Activated CD8-positive, alpha-beta memory T cell treated with anti-CD3 and anti-CD28 coated beads, Interleukin-2, amount 50 U/mL, for 1 hour (primary cell): Measurements from ENCODE around the gene BAZ1A.

ENCODE experiments used
- DNase-seq: peaks from one replicate; pipeline ENCODE4 v3.0.0-alpha.2; 2020; ENCODE audit errors: extremely low read depth

Gene BAZ1A

GRCh38 chr14:34722723-34723545 is 152.2 kb downstream of the BAZ1A start:
- DNase-seq, result no peak

DNA sequence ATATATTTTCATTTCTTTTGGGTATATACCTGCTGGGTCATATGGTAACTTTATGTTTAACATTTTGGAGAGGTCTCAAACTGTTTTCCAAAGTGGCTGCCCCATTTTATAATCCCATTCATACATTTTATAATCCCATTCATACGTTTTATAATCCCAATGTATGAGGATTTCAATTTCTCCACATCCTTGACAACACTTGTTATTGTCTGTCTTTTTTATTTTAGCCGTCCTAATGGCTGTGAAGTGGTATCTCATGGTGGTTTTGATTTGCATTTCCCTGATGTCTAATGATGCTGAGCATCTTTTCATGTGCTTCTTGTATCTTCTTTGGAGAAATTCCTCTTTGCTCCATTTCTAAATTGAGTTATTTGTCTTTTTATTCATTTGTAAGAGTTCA is 154.0 kb downstream of the BAZ1A start:
- no peak for DNase-seq

DNA sequence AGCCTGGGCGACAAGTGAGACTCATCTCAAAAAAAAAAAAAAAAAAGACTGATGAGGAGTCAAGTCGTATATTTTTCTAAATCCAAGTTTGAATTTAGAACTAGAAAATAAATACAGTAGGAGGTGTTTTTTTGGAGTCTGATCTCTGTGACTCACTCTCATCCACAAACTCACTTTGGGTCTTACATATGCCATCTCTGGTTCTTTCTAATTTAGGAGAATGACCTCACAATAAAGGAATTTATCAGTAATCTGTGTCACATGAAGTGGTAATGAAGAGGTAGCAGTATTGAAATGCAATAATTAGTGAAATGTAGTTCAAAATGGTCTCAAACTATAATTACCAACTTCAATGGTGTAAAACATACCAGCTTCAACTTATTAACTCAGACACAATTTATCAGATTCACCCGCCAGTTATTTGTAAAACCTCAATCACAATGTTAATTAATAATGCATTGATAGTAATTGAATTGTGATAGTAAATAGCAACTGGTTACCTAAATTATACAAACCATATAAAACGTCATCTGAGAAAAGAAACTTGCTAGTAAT is 156.3 kb downstream of the BAZ1A start:
- no peak for DNase-seq

GRCh38 chr14:34715127-34715863 is 159.9 kb downstream of the BAZ1A start:
- no peak for DNase-seq

- DNase-seq, result no peak
These were observed 160.6 kb downstream of the BAZ1A start, which contains the start of gene CFL2 for GRCh38 chr14:34714320-34715126. Gene CFL2 (minus strand): TSS chr14:34714593. CDS start chr14:34714540, 53 bp downstream.

GRCh38 chr14:34713681-34714319 is 161.4 kb downstream of the BAZ1A start:
- DNase-seq, result no peak

DNA sequence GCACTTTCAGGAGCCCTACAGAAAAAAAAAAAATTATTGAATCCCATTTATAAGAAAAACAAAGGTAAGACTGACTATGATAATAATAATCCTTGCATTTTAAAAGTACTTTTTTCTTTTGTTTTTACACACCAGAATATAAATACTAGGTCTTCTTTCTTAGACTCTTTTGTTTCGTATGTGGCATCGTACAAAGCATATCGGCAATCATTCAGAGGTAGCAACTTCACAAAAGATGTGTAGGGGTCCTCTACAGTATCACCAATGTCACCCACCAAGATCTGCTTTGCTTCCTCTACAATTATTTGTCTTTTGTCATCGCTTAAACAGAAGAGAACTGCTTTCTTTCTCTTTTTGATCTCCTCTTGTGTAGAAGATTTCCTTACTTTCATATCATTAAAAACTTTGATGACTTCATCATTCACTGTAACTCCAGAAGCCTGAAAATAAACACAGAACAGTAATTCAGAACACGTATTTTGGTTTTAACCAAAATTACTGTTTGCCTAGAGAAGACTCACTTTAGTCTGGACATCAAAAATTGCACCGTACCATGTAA is 162.0 kb downstream of the BAZ1A start:
- no peak for DNase-seq

- no peak for DNase-seq
These were observed 163.1 kb downstream of the BAZ1A start for GRCh38 chr14:34711796-34712712.

GRCh38 chr14:34711169-34711568 is 164.0 kb downstream of the BAZ1A start:
- no peak for DNase-seq

DNA sequence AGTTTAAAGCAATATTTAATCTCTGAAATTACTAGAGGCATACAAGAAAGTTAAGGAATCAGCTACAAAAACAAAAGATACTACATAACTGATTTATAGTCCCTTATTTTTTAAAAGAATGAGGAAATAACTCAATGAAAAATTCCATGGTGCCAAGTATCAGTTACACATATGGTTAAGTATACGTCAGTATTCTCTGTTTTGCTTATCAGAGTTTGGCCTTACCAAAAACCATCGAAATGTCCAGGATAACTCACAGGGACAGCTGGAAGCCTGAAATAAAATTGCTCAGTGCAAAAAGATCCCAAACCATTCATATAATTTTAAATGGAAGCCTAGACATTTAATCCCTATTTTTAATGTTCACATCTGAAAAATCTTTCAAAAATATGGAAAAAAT is 164.4 kb downstream of the BAZ1A start:
- no peak for DNase-seq

- DNase-seq, result no peak
These were observed 165.2 kb downstream of the BAZ1A start for GRCh38 chr14:34710006-34710405.

DNA sequence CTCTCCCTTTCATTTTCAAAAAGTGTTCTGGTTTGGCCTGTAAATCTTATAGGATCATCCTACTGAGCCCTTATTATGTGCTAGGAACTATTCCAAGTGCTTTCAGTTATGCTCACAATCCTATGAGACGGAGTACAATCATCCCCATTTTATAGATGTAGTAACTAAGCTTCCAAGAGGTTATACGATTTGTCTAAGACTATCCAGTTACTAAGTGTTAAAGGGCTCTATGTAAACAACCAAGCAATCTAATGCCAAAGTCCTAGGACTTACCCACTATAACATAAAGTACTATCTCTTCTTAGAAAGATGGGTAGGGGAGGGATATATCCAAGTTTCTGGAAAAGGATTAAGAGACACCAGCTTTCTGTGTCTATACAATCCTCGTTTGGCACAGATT is 167.4 kb downstream of the BAZ1A start:
- no peak for DNase-seq
